H1 (cell line): ENCODE measurements around the gene EPN3. TPM values are rescaled to one million over a fixed set of nuclear protein-coding genes. Genes with fewer than 3 reads are reported as not detected.

Experiments used
- CEBPB ChIP-seq: IDR thresholded peaks from 2 replicates; pipeline ENCODE4 v1.6.1; 2012; ENCODE audit warnings: low read depth, low read length
- JUN ChIP-seq: IDR thresholded peaks from 2 replicates; pipeline ENCODE4 v1.6.1; 2011; ENCODE audit warnings: low read depth, mild to moderate bottlenecking, improper control_type of control experiment, low read length
- KDM4A ChIP-seq: IDR thresholded peaks from one replicate; pipeline ENCODE4 v1.7.1; 2012; ENCODE audit warnings: low read depth, mild to moderate bottlenecking, moderate library complexity, low read length, inconsistent platforms; ENCODE audit not compliant: severe bottlenecking
- KDM5A ChIP-seq: fragments of 200-600 bp; IDR thresholded peaks from 2 replicates; pipeline ENCODE4 v1.7.1; 2012; ENCODE audit warnings: mild to moderate bottlenecking, low read length, inconsistent platforms, mixed read lengths
- MAX ChIP-seq: IDR thresholded peaks from 2 replicates; pipeline ENCODE4 v1.6.1; 2012; ENCODE audit warnings: inconsistent platforms
- polyA plus RNA-seq, 7 experiments: library from polyadenylated mRNA; depleted of rRNA in 3 of 7; stranded (reverse) in 5 of 7; unstranded in 2 of 7; fragments of >200 nt in 5 of 7; fragments of 200-250 nt in 2 of 7; gene quantifications; 1 replicate in 5 of 7; 2 replicates in 1 of 7; 4 replicates in 1 of 7; pipeline versions ENCODE4 v1.2.1 to v1.2.3, GENCODE V29; 2011 to 2013; ENCODE audit warnings: missing spikeins in 2 of 7, mixed read lengths in 2 of 7
- total RNA-seq: library from RNA; stranded (reverse); fragmentation: NEBNext Ultra II Directional; extraction: Animal tissue kit (Norgen Biotek cat#: 25700); gene quantifications from 2 replicates; pipeline ENCODE4 v1.2.1, GENCODE V29; 2021

Gene EPN3
- total and polyA plus RNA-seq, 2 of the 8 experiments (the other 6 are each of a cell fraction or from before 2014, with no cell fraction given), result 6.7 to 7.9 TPM

- TF ChIP-seq JUN (no peak), CEBPB (no peak), MAX (no peak), KDM4A (no peak), KDM5A (no peak)
Observed at GRCh38 chr17:50585346-50585745, 52.8 kb downstream of the EPN3 start (continued).
